ENCODE measurements around the gene PAX3. TPM values are rescaled to one million over a fixed set of nuclear protein-coding genes. Genes with fewer than 3 reads are reported as not detected.

Gene PAX3
- total and polyA plus RNA-seq, 5 experiments from 2014 or later, result not detected

- POLR2A ChIA-PET, result no interaction called here
- Mint-ChIP-seq H3K4me1 (peaks cover 11 to 36% (median 22%) of the 10 kb centered on the region in 4 donors), H3K27ac (no peak overlapping the region), H3K9me3 (peaks cover 0 to 7% (median 0%) of the 10 kb centered on the region in 9 donors), H3K36me3 (peaks cover 3 to 10% (median 7%) of the 10 kb centered on the region in 3 donors), H3K27me3 (peaks cover 51 to 100% (median 84%) of the 10 kb centered on the region in 5 donors), H3K4me3 (no peak overlapping the region)
- DNase-seq (no peak), ATAC-seq (no peak)
Observed at GRCh38 chr2:222292149-222293134, 6.4 kb downstream of the PAX3 start.

- POLR2A ChIA-PET, result no interaction called here
- DNase-seq (no peak), ATAC-seq (no peak)
- H3K36me3 Mint-ChIP-seq, result peaks cover 0 to 10% (median 7%) of the 10 kb centered on the region in 3 donors
- no peak overlapping the region for H3K4me3 Mint-ChIP-seq
- H3K27me3 Mint-ChIP-seq, result peaks cover 48 to 100% (median 80%) of the 10 kb centered on the region in 5 donors
- H3K9me3 Mint-ChIP-seq, result peaks cover 0 to 7% (median 0%) of the 10 kb centered on the region in 9 donors
- H3K27ac Mint-ChIP-seq, result no peak overlapping the region
- peaks cover 8 to 29% (median 14%) of the 10 kb centered on the region in 4 donors for H3K4me1 Mint-ChIP-seq
Observed at GRCh38 chr2:222291485-222291841, 7.3 kb downstream of the PAX3 start.

GRCh38 chr2:222290736-222291484 is 7.9 kb downstream of the PAX3 start:
- DNase-seq, result no peak
- POLR2A ChIA-PET, result no interaction called here
- peaks cover 0 to 7% (median 0%) of the 10 kb centered on the region in 9 donors for H3K9me3 Mint-ChIP-seq
- peaks cover 8 to 23% (median 11%) of the 10 kb centered on the region in 4 donors for H3K4me1 Mint-ChIP-seq
- peaks cover 48 to 99% (median 76%) of the 10 kb centered on the region in 5 donors for H3K27me3 Mint-ChIP-seq
- H3K36me3 Mint-ChIP-seq, result peaks cover 0 to 10% (median 7%) of the 10 kb centered on the region in 3 donors
- no peak overlapping the region for H3K4me3 Mint-ChIP-seq
- H3K27ac Mint-ChIP-seq, result no peak overlapping the region
- ATAC-seq, result no peak

GRCh38 chr2:222290401-222290735 is 8.4 kb downstream of the PAX3 start:
- DNase-seq, result no peak
- no peak for ATAC-seq
- Mint-ChIP-seq H3K4me1 (peaks cover 5 to 18% (median 8%) of the 10 kb centered on the region in 4 donors), H3K4me3 (no peak overlapping the region), H3K27ac (no peak overlapping the region), H3K9me3 (peaks cover 0 to 5% (median 0%) of the 10 kb centered on the region in 9 donors), H3K27me3 (peaks cover 46 to 99% (median 73%) of the 10 kb centered on the region in 5 donors), H3K36me3 (peaks cover 0 to 10% (median 7%) of the 10 kb centered on the region in 3 donors)
- POLR2A ChIA-PET, result no interaction called here

- Mint-ChIP-seq H3K9me3 (peaks cover 0 to 5% (median 0%) of the 10 kb centered on the region in 9 donors), H3K4me1 (peaks cover 0 to 11% (median 3%) of the 10 kb centered on the region in 4 donors), H3K4me3 (no peak overlapping the region), H3K36me3 (peaks cover 0 to 7% (median 5%) of the 10 kb centered on the region in 3 donors), H3K27ac (no peak overlapping the region), H3K27me3 (peaks cover 42 to 99% (median 67%) of the 10 kb centered on the region in 5 donors)
- ATAC-seq (no peak), DNase-seq (no peak)
- POLR2A ChIA-PET, result no interaction called here
Observed at GRCh38 chr2:222289278-222290160, 9.3 kb downstream of the PAX3 start.

GRCh38 chr2:222288590-222289277 is 10.1 kb downstream of the PAX3 start:
- ATAC-seq, result no peak
- H3K27me3 Mint-ChIP-seq, result peaks cover 37 to 99% (median 60%) of the 10 kb centered on the region in 5 donors
- POLR2A ChIA-PET, result no interaction called here
- peak overlapping the region in 1 of 10 donors; percentile 31 for H3K27ac Mint-ChIP-seq
- H3K4me3 Mint-ChIP-seq, result no peak overlapping the region
- peaks cover 0 to 11% (median under 1%) of the 10 kb centered on the region in 4 donors for H3K4me1 Mint-ChIP-seq
- H3K36me3 Mint-ChIP-seq, result peaks cover 0 to 7% (median 5%) of the 10 kb centered on the region in 3 donors
- H3K9me3 Mint-ChIP-seq, result peaks cover 0 to 2% (median 0%) of the 10 kb centered on the region in 9 donors
- no peak for DNase-seq

GRCh38 chr2:222287862-222288479 is 10.8 kb downstream of the PAX3 start:
- POLR2A ChIA-PET, result no interaction called here
- no peak for DNase-seq
- Mint-ChIP-seq H3K27ac (no peak overlapping the region), H3K9me3 (peaks cover 0 to 6% (median 0%) of the 10 kb centered on the region in 9 donors), H3K4me1 (peaks cover 0 to 11% (median under 1%) of the 10 kb centered on the region in 4 donors), H3K36me3 (peaks cover 0 to 7% (median 5%) of the 10 kb centered on the region in 3 donors), H3K27me3 (peaks cover 31 to 99% (median 52%) of the 10 kb centered on the region in 5 donors), H3K4me3 (no peak overlapping the region)
- ATAC-seq, result no peak

- POLR2A ChIA-PET, result no interaction called here
- Mint-ChIP-seq H3K27ac (no peak overlapping the region), H3K27me3 (peaks cover 22 to 68% (median 24%) of the 10 kb centered on the region in 5 donors), H3K4me1 (no peaks in the 10 kb centered on the region), H3K36me3 (no peaks in the 10 kb centered on the region), H3K9me3 (peaks cover 0 to 10% (median 0%) of the 10 kb centered on the region in 9 donors), H3K4me3 (no peak overlapping the region)
- no peak for DNase-seq
- ATAC-seq, result no peak
Observed at GRCh38 chr2:222284466-222284865, 14.3 kb downstream of the PAX3 start.

GRCh38 chr2:222283634-222284033 is 15.2 kb downstream of the PAX3 start:
- Mint-ChIP-seq H3K9me3 (peaks cover 0 to 10% (median 0%) of the 10 kb centered on the region in 9 donors), H3K27ac (no peak overlapping the region), H3K4me3 (no peak overlapping the region), H3K4me1 (no peaks in the 10 kb centered on the region), H3K36me3 (no peaks in the 10 kb centered on the region), H3K27me3 (peaks cover 15 to 65% (median 19%) of the 10 kb centered on the region in 5 donors)
- DNase-seq (no peak), ATAC-seq (no peak)
- POLR2A ChIA-PET, result no interaction called here

GRCh38 chr2:222281506-222281905 is 17.3 kb downstream of the PAX3 start:
- POLR2A ChIA-PET, result no interaction called here
- no peaks in the 10 kb centered on the region for H3K36me3 Mint-ChIP-seq
- no peak overlapping the region for H3K4me3 Mint-ChIP-seq
- H3K27ac Mint-ChIP-seq, result no peak overlapping the region
- ATAC-seq (no peak), DNase-seq (no peak)
- H3K4me1 Mint-ChIP-seq, result no peaks in the 10 kb centered on the region
- H3K27me3 Mint-ChIP-seq, result peaks cover 8 to 46% (median 12%) of the 10 kb centered on the region in 5 donors
- peaks cover 0 to 10% (median 0%) of the 10 kb centered on the region in 9 donors for H3K9me3 Mint-ChIP-seq

- POLR2A ChIA-PET, result no interaction called here
- Mint-ChIP-seq H3K4me3 (no peak overlapping the region), H3K27me3 (peaks cover 6 to 40% (median 12%) of the 10 kb centered on the region in 5 donors), H3K4me1 (no peaks in the 10 kb centered on the region), H3K27ac (no peak overlapping the region), H3K36me3 (no peaks in the 10 kb centered on the region), H3K9me3 (peaks cover 0 to 10% (median 0%) of the 10 kb centered on the region in 9 donors)
- no peak for ATAC-seq
- DNase-seq, result no peak
Observed at GRCh38 chr2:222280795-222281194, 18.0 kb downstream of the PAX3 start.

Data from naive thymus-derived CD8-positive, alpha-beta T cell (primary cell).